HepG2 (cell line): ENCODE results near the gene RDH16. TPM values are rescaled to one million over a fixed set of nuclear protein-coding genes. Genes with fewer than 3 reads are reported as not detected.

Experiments
- DNMT1 ChIP-seq: sonication (generic); formaldehyde crosslinking; IDR thresholded peaks from 2 replicates; pipeline ENCODE4 v1.5.1; 2020; ENCODE audit warnings: mild to moderate bottlenecking, missing genetic modification reagents
- FOXK2 ChIP-seq: fragments of 450-650 bp; IDR thresholded peaks from 2 replicates; pipeline ENCODE4 v1.6.1; 2016
- ISL2 ChIP-seq: sonication (generic); formaldehyde crosslinking; IDR thresholded peaks from 2 replicates; pipeline ENCODE4 v1.5.0; 2020; ENCODE audit warnings: missing genetic modification reagents
- NFE2 ChIP-seq: sonication (generic); formaldehyde crosslinking; IDR thresholded peaks from 2 replicates; pipeline ENCODE4 v1.4.0; 2020; ENCODE audit warnings: missing genetic modification reagents
- NR2F1 ChIP-seq, 2 experiments: fragments of 450-650 bp in 1 of 2; formaldehyde crosslinking in 1 of 2; IDR thresholded peaks; 2 replicates each; pipeline versions ENCODE4 v1.5.0 to v1.6.1; 2016 to 2020; ENCODE audit warnings: mild to moderate bottlenecking in 1 of 2, missing compliant biosample characterization in 1 of 2, missing genetic modification reagents in 1 of 2, moderate library complexity in 1 of 2
- RNF2 ChIP-seq: fragments of 450-650 bp; conservative IDR thresholded peaks from 2 replicates; pipeline ENCODE4 v1.6.1; 2016; ENCODE audit warnings: low read depth
- SIX4 ChIP-seq: sonication (generic); formaldehyde crosslinking; IDR thresholded peaks from 2 replicates; pipeline ENCODE4 v1.4.0; 2020; ENCODE audit warnings: missing genetic modification reagents
- TBL1XR1 ChIP-seq: fragments of 150-350 bp; IDR thresholded peaks from 2 replicates; pipeline ENCODE4 v1.6.1; 2014; ENCODE audit warnings: borderline replicate concordance, low read length; ENCODE audit not compliant: partially characterized antibody
- TBP ChIP-seq: sonication (generic); formaldehyde crosslinking; IDR thresholded peaks from 2 replicates; pipeline ENCODE4 v1.5.0; 2020; ENCODE audit warnings: missing genetic modification reagents
- ZNF430 ChIP-seq: sonication (generic); formaldehyde crosslinking; IDR thresholded peaks from 2 replicates; pipeline ENCODE4 v1.9.0; 2021; ENCODE audit warnings: mild to moderate bottlenecking, missing genetic modification reagents
- ZNF501 ChIP-seq: sonication (generic); formaldehyde crosslinking; IDR thresholded peaks from 2 replicates; pipeline ENCODE4 v1.5.1; 2020; ENCODE audit warnings: mild to moderate bottlenecking, moderate library complexity, missing genetic modification reagents
- ZNF652 ChIP-seq: IDR thresholded peaks from 2 replicates; pipeline ENCODE4 v1.6.1; 2016; ENCODE audit warnings: low read depth, borderline replicate concordance
- ZNF781 ChIP-seq: sonication (generic); formaldehyde crosslinking; IDR thresholded peaks from 2 replicates; pipeline ENCODE4 v1.5.1; 2020; ENCODE audit warnings: borderline replicate concordance, mild to moderate bottlenecking, missing genetic modification reagents; ENCODE audit errors: not compliant biosample characterization
- ZSCAN12 ChIP-seq: sonication (generic); formaldehyde crosslinking; IDR thresholded peaks from 2 replicates; pipeline ENCODE4 v1.9.0; 2021; ENCODE audit warnings: mild to moderate bottlenecking, missing genetic modification reagents
- polyA plus RNA-seq, 8 experiments: library from polyadenylated mRNA; depleted of rRNA in 3 of 8; stranded (reverse) in 7 of 8; unstranded in 1 of 8; fragments of >200 nt; fragmentation: Illumina TruSeq in 4 of 8; extraction: Trizol in 4 of 8; gene quantifications; 2 replicates each; pipeline versions ENCODE4 v1.2.1 to v1.2.3, GENCODE V29; 2011 to 2016; ENCODE audit warnings: low read depth in 4 of 8, missing spikeins in 1 of 8, mixed read lengths in 1 of 8; ENCODE audit not compliant: insufficient read depth in 1 of 8
- total RNA-seq, 5 experiments: library from RNA; depleted of rRNA; stranded (reverse); fragments of >200 nt; fragmentation: Illumina TruSeq; extraction: Trizol; gene quantifications; 2 replicates each; pipeline ENCODE4 v1.2.3, GENCODE V29; 2016; ENCODE audit warnings: low read depth in 1 of 5
- TF ChIP-seq, protein P1 (sequence below): sonication (generic); formaldehyde crosslinking; IDR thresholded peaks from 2 replicates; pipeline ENCODE4 v1.5.0; 2020; ENCODE audit warnings: mild to moderate bottlenecking, missing genetic modification reagents, borderline replicate concordance
- TF ChIP-seq, protein P2 (sequence below): sonication (generic); formaldehyde crosslinking; IDR thresholded peaks from 2 replicates; pipeline ENCODE4 v1.5.0; 2020; ENCODE audit warnings: mild to moderate bottlenecking, missing genetic modification reagents, borderline replicate concordance
- TF ChIP-seq, protein P3 (sequence below): IDR thresholded peaks from 2 replicates; pipeline ENCODE4 v1.6.1; 2016

RDH16 gene
- total and polyA plus RNA-seq, 2 of the 13 experiments (the other 11 are each of a cell fraction or from before 2014, with no cell fraction given): 0.05 to 0.13 TPM

DNA sequence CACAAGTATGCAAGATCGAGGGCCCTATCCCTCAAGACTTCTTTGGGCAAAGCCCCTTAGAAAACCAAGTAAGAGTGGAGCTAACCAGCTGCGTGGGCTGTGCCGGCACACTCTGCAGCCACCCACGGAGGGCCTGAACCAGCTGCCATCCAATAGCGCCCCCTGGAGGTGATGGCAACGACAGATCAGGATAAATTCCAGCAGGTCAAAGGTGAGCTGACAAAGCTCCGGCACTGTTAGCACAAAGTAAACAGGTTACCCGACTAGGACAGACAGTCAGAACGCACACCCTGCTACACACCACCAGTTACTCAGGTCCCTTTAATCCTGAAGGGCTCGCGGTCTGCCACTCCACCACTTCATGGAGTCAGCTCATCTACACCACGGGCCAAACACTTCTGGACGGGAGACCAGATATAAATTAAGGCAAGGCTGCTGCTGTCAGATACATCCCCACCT lies 44.1 kb upstream of the RDH16 start (continued):
- TF ChIP-seq, protein P1, sequence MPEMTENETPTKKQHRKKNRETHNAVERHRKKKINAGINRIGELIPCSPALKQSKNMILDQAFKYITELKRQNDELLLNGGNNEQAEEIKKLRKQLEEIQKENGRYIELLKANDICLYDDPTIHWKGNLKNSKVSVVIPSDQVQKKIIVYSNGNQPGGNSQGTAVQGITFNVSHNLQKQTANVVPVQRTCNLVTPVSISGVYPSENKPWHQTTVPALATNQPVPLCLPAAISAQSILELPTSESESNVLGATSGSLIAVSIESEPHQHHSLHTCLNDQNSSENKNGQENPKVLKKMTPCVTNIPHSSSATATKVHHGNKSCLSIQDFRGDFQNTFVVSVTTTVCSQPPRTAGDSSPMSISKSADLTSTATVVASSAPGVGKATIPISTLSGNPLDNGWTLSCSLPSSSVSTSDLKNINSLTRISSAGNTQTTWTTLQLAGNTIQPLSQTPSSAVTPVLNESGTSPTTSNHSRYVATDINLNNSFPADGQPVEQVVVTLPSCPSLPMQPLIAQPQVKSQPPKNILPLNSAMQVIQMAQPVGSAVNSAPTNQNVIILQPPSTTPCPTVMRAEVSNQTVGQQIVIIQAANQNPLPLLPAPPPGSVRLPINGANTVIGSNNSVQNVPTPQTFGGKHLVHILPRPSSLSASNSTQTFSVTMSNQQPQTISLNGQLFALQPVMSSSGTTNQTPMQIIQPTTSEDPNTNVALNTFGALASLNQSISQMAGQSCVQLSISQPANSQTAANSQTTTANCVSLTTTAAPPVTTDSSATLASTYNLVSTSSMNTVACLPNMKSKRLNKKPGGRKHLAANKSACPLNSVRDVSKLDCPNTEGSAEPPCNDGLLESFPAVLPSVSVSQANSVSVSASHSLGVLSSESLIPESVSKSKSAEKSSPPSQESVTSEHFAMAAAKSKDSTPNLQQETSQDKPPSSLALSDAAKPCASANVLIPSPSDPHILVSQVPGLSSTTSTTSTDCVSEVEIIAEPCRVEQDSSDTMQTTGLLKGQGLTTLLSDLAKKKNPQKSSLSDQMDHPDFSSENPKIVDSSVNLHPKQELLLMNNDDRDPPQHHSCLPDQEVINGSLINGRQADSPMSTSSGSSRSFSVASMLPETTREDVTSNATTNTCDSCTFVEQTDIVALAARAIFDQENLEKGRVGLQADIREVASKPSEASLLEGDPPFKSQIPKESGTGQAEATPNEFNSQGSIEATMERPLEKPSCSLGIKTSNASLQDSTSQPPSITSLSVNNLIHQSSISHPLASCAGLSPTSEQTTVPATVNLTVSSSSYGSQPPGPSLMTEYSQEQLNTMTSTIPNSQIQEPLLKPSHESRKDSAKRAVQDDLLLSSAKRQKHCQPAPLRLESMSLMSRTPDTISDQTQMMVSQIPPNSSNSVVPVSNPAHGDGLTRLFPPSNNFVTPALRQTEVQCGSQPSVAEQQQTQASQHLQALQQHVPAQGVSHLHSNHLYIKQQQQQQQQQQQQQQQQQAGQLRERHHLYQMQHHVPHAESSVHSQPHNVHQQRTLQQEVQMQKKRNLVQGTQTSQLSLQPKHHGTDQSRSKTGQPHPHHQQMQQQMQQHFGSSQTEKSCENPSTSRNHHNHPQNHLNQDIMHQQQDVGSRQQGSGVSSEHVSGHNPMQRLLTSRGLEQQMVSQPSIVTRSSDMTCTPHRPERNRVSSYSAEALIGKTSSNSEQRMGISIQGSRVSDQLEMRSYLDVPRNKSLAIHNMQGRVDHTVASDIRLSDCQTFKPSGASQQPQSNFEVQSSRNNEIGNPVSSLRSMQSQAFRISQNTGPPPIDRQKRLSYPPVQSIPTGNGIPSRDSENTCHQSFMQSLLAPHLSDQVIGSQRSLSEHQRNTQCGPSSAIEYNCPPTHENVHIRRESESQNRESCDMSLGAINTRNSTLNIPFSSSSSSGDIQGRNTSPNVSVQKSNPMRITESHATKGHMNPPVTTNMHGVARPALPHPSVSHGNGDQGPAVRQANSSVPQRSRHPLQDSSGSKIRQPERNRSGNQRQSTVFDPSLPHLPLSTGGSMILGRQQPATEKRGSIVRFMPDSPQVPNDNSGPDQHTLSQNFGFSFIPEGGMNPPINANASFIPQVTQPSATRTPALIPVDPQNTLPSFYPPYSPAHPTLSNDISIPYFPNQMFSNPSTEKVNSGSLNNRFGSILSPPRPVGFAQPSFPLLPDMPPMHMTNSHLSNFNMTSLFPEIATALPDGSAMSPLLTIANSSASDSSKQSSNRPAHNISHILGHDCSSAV (CRISPR knock-in tag): no peak
- no peak for TF ChIP-seq NFE2
- TF ChIP-seq NR2F1 (CRISPR knock-in tag; IDR thresholded peaks at IDR 0.05): peak; percentile 99
- TF ChIP-seq RNF2: no peak
- TF ChIP-seq ZSCAN12: no peak
- TF ChIP-seq TBP (CRISPR knock-in tag): no peak
- TF ChIP-seq DNMT1 (CRISPR knock-in tag): 0 out of 2 replicates have a peak, but pooled peaks have one; percentile 67
- no peak for TF ChIP-seq ZNF781 (CRISPR knock-in tag)
- TF ChIP-seq ZNF430 (CRISPR knock-in tag): peak; percentile 58; the same call in 1 of the 2 replicates
- no peak for TF ChIP-seq ZNF501 (CRISPR knock-in tag)
- TF ChIP-seq ZNF652 (CRISPR knock-in tag): no peak; the same call in 1 of the 2 replicates
- TF ChIP-seq, protein P2, sequence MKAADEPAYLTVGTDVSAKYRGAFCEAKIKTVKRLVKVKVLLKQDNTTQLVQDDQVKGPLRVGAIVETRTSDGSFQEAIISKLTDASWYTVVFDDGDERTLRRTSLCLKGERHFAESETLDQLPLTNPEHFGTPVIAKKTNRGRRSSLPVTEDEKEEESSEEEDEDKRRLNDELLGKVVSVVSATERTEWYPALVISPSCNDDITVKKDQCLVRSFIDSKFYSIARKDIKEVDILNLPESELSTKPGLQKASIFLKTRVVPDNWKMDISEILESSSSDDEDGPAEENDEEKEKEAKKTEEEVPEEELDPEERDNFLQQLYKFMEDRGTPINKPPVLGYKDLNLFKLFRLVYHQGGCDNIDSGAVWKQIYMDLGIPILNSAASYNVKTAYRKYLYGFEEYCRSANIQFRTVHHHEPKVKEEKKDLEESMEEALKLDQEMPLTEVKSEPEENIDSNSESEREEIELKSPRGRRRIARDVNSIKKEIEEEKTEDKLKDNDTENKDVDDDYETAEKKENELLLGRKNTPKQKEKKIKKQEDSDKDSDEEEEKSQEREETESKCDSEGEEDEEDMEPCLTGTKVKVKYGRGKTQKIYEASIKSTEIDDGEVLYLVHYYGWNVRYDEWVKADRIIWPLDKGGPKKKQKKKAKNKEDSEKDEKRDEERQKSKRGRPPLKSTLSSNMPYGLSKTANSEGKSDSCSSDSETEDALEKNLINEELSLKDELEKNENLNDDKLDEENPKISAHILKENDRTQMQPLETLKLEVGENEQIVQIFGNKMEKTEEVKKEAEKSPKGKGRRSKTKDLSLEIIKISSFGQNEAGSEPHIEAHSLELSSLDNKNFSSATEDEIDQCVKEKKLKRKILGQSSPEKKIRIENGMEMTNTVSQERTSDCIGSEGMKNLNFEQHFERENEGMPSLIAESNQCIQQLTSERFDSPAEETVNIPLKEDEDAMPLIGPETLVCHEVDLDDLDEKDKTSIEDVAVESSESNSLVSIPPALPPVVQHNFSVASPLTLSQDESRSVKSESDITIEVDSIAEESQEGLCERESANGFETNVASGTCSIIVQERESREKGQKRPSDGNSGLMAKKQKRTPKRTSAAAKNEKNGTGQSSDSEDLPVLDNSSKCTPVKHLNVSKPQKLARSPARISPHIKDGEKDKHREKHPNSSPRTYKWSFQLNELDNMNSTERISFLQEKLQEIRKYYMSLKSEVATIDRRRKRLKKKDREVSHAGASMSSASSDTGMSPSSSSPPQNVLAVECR: peak; percentile 49; the same call in 1 of the 2 replicates
- peak; percentile 27 for TF ChIP-seq TBL1XR1
- peak; percentile 60; the same call in 1 of the 2 replicates for TF ChIP-seq FOXK2
- TF ChIP-seq, protein P3, sequence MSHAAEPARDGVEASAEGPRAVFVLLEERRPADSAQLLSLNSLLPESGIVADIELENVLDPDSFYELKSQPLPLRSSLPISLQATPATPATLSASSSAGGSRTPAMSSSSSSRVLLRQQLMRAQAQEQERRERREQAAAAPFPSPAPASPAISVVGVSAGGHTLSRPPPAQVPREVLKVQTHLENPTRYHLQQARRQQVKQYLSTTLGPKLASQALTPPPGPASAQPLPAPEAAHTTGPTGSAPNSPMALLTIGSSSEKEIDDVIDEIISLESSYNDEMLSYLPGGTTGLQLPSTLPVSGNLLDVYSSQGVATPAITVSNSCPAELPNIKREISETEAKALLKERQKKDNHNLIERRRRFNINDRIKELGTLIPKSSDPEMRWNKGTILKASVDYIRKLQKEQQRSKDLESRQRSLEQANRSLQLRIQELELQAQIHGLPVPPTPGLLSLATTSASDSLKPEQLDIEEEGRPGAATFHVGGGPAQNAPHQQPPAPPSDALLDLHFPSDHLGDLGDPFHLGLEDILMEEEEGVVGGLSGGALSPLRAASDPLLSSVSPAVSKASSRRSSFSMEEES (CRISPR knock-in tag): peak; percentile 48; the same call in 1 of the 2 replicates
- 0 out of 2 replicates have a peak, but pooled peaks have one; percentile 36 for TF ChIP-seq ISL2
- TF ChIP-seq SIX4 (CRISPR knock-in tag): peak; percentile 24; the same call in 1 of the 2 replicates
